A549 treated with Mapracorat at 1 μM for 4 hours (cell line): ENCODE data around the gene SP140L. TPM values are rescaled to one million over a fixed set of nuclear protein-coding genes. Genes with fewer than 3 reads are reported as not detected.

Source experiments
- total RNA-seq: library from RNA; stranded (reverse); fragments of 200-300 nt; extraction: Qiagen RNA extraction; gene quantifications from 5 replicates; pipeline ENCODE4 v1.2.3, GENCODE V29; 2022

Gene SP140L
- 2.6 to 4.2 TPM (median 3.4 TPM) in 5 replicates for total RNA-seq

DNA sequence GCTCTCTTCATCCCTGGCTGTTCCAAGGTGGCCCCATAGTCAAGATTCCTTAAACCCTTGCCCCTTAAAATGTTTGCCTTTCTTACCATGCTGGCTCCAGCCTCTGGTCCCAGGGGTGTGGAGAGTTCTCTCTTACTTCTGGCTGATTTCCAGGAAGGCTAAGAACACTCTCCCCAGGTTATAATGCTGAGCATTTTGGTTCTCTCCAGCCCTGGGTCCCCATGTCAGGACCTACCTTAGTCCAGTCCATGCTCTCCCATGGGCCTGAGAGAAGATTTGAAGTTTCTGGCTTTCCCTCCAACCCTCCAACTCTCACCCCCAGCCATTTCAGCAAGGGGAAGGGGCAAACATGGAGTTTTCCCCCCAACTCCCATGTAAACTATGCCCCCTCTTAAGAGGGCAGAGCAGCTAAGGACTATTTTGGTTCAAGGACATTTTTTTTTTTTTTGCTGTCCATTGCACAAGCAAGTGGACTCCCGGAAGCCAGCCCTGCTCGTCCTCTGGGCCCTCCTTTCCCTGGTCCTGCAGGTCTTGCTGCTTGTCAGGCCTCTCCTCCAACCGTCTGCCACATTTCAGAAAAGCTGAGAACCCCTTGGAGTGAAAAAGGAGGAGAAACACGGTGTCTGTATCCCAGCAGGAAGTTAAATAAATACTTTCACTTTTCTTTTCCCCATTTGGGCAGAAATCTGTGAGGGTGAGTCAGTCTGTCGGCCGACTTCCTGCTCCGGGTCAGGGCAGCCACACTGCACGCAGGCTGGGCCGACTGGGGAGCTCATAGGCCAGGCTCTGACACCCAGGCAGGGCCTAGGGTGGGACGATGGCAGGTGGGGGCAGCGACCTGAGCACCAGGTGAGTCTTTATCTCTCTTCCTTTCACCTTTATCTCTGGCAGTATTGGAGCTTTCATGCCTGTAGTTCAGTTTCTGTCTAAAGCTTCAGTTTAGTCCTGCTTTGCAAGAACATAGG is at the start of gene SP140L:
SP140L (plus strand) TSS at position 741 of the 965 bp plus-strand sequence; CDS start at position 818, 77 bp downstream.

GRCh38 chr2:230416061-230416721 is 89.2 kb downstream of the SP140L start, which contains the start of gene SP100:
Gene SP100, plus strand, starts transcription at chr2:230416201. Its CDS starts 96 bp downstream, at chr2:230416297.

Other genes with a start within 250 kb of the SP140L start
- gene SP110, start 107.2 kb upstream of the SP140L start, total RNA-seq: 5.1 to 7.0 TPM (median 6.7 TPM) in 5 replicates
- 0.27 TPM in 1 of 5 replicates, not detected in the others for gene SP140, start 101.5 kb upstream of the SP140L start, total RNA-seq
- gene SP100, start 89.0 kb downstream of the SP140L start, total RNA-seq: 23.5 to 30.4 TPM (median 27.5 TPM) in 5 replicates